ENCODE data around the gene EIF4G2. TPM values are rescaled to one million over a fixed set of nuclear protein-coding genes. Genes with fewer than 3 reads are reported as not detected.

Gene EIF4G2
- total RNA-seq, 1 experiment from 2014 or later: 999 TPM

DNA sequence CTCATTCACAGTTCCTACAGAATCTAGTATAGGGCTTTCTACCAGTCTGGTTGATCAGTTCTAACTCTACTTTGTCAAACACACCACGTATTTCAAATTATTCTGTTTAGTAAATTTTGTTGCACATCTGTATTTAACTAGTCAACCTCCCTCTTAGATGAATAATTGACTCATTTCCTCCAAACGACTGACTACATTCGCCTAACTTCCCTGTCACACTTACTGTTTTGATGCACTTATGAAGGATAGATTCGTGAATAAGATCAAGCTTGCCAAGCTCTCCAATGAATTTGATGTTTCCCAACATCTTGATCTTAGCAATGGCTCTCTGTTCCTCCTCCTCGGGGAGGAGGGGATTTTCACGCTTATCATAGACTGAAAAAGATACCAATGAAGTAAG lies 5.0 kb downstream of the EIF4G2 start:
- no peak for TF ChIP-seq EZH2 (IDR thresholded peaks at IDR 0.05; ENCODE audit: low read length, unreplicated experiment)
- TF ChIP-seq CTCF (conservative IDR thresholded peaks at IDR 0.05; ENCODE audit: low read depth, low read length): no peak
- no peak for TF ChIP-seq EZH2phosphoT487 (IDR thresholded peaks at IDR 0.05; ENCODE audit: borderline replicate concordance, low read length)
- H3K4me3 ChIP-seq (ENCODE audit: low read length): no peak overlapping the region
- H2AFZ ChIP-seq (ENCODE audit: low read length): no peak overlapping the region
- DNase-seq (no peak), ATAC-seq (peak; percentile 16; the same call in 1 of the 2 replicates)
- ChIA-PET POLR2A (ENCODE audit: unreplicated experiment) (interaction anchor here (0.6 kb wide), 2 partner anchors 46 to 282 kb away, joined by 3 to 6 read pairs; no protein-coding TSS in a partner anchor), CTCF (interaction anchor here (0.9 kb wide), 1 partner anchor 11 kb away, joined by 3 read pairs; no protein-coding TSS in a partner anchor)
- no peak overlapping the region for H3K27ac ChIP-seq (ENCODE audit: low read length)
- peaks cover 90% of the 10 kb centered on the region for H3K36me3 ChIP-seq (ENCODE audit: low read depth, low read length)
- peaks cover 37% of the 10 kb centered on the region for H3F3A ChIP-seq (ENCODE audit: low read length, unreplicated experiment)
- peaks cover 85% of the 10 kb centered on the region for H3K79me2 ChIP-seq (ENCODE audit: low read length)
- peaks cover 78% of the 10 kb centered on the region for H4K20me1 ChIP-seq (ENCODE audit: low read length)
- H3K27me3 ChIP-seq (ENCODE audit: low read length): no peaks in the 10 kb centered on the region
- no TSS peak for BruUV-seq (replicated peaks)
- no peak overlapping the region for H3K9ac ChIP-seq (ENCODE audit: low read length)
- intact Hi-C loops (cut with micrococcal nuclease): no loop called here
- no peaks in the 10 kb centered on the region for H3K9me3 ChIP-seq (ENCODE audit: low read length)
- H3K4me1 ChIP-seq (ENCODE audit: insufficient read depth, low read length): peaks cover 26% of the 10 kb centered on the region
- H3K9me2 ChIP-seq (replicated peaks; ENCODE audit: low read length): no peaks in the 10 kb centered on the region
- H3K4me2 ChIP-seq (ENCODE audit: low read length): 0 out of 2 replicates have a peak overlapping the region, but pooled peaks have one; percentile 92

DNA sequence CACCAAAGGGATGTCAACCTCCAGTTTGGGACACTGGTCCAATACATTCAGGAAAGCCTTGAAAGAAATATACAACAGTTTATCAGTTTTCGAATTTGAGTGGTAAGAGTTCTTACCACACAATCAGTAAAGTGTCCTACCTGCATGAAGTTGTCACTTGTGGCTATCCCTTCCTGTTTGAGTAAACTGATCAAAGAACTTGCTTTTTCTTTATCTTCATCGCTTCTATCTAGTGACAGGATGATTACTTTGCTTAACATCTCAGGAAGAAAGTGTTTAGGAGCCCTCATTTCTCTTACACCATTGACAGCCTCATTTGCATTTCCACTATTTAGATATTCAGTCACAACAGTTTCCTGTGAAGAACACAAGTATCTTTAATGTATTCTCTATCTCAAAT lies 8.4 kb downstream of the EIF4G2 start:
- Histone ChIP-seq H3K4me1 (ENCODE audit: insufficient read depth, low read length) (peaks cover 13% of the 10 kb centered on the region; the same call in 1 of the 2 replicates), H3K9me3 (ENCODE audit: low read length) (no peaks in the 10 kb centered on the region), H3K79me2 (ENCODE audit: low read length) (peaks cover 51% of the 10 kb centered on the region), H3F3A (ENCODE audit: low read length, unreplicated experiment) (peaks cover 55% of the 10 kb centered on the region), H3K4me3 (ENCODE audit: low read length) (no peak overlapping the region), H3K9me2 (replicated peaks; ENCODE audit: low read length) (no peaks in the 10 kb centered on the region), H3K4me2 (ENCODE audit: low read length) (no peak overlapping the region), H2AFZ (ENCODE audit: low read length) (no peak overlapping the region), H3K36me3 (ENCODE audit: low read depth, low read length) (peaks cover 93% of the 10 kb centered on the region), H3K27ac (ENCODE audit: low read length) (no peak overlapping the region), H3K9ac (ENCODE audit: low read length) (no peak overlapping the region), H3K27me3 (ENCODE audit: low read length) (no peaks in the 10 kb centered on the region), H4K20me1 (ENCODE audit: low read length) (peaks cover 55% of the 10 kb centered on the region)
- ATAC-seq (no peak), DNase-seq (no peak)
- TF ChIP-seq EZH2 (IDR thresholded peaks at IDR 0.05; ENCODE audit: low read length, unreplicated experiment): no peak
- TF ChIP-seq CTCF (conservative IDR thresholded peaks at IDR 0.05; ENCODE audit: low read depth, low read length): no peak
- no peak for TF ChIP-seq EZH2phosphoT487 (IDR thresholded peaks at IDR 0.05; ENCODE audit: borderline replicate concordance, low read length)
- ChIA-PET POLR2A (ENCODE audit: unreplicated experiment) (no interaction called here), CTCF (no interaction called here)
- BruUV-seq (replicated peaks): TSS peak; percentile 24
- intact Hi-C loops (cut with micrococcal nuclease): no loop called here

DNA sequence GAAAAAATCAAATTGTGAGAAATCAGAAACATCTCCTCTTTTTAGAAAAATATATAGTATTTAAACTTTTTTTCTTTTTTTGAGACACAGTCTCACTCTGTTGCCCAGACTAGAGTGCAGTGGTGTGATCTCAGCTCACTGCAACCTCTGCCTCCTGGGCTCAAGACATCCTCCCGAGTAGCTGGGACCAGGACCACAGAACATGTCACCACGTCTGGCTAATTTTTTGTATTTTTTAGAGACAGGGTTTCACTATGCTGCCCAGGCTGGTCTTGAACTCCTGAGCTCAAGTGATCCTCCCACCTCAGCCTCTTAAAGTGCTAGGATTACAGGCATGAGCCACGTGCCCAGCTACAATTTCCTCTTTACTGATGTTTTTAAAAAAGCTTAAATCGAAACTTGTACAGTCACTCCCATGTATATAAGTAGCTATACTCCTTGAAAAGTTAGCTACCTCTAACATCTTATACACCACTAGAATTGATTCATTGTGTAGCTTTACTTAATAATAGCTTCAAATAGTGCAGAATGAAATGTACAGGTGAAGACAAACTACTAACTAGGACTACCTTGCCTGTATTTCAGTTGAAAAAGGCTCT lies 10.3 kb downstream of the EIF4G2 start:
- Histone ChIP-seq H3K4me3 (ENCODE audit: low read length) (no peak overlapping the region), H3K9ac (ENCODE audit: low read length) (no peak overlapping the region), H3K36me3 (ENCODE audit: low read depth, low read length) (peaks cover 74% of the 10 kb centered on the region), H3K4me2 (ENCODE audit: low read length) (no peak overlapping the region), H4K20me1 (ENCODE audit: low read length) (peaks cover 38% of the 10 kb centered on the region; the same call in 1 of the 2 replicates), H2AFZ (ENCODE audit: low read length) (no peak overlapping the region), H3F3A (ENCODE audit: low read length, unreplicated experiment) (peaks cover 43% of the 10 kb centered on the region), H3K9me3 (ENCODE audit: low read length) (no peaks in the 10 kb centered on the region), H3K9me2 (replicated peaks; ENCODE audit: low read length) (no peaks in the 10 kb centered on the region), H3K79me2 (ENCODE audit: low read length) (peaks cover 32% of the 10 kb centered on the region), H3K27me3 (ENCODE audit: low read length) (no peaks in the 10 kb centered on the region), H3K27ac (ENCODE audit: low read length) (no peak overlapping the region), H3K4me1 (ENCODE audit: insufficient read depth, low read length) (peaks cover 11% of the 10 kb centered on the region)
- intact Hi-C loops (cut with micrococcal nuclease): no loop called here
- POLR2A ChIA-PET (ENCODE audit: unreplicated experiment): interaction anchor here (0.7 kb wide), 1 partner anchor 11 kb away, joined by 3 read pairs; the partner anchor contains the start of gene EIF4G2
- DNase-seq (no peak), ATAC-seq (no peak)
- CTCF ChIA-PET: no interaction called here
- no TSS peak for BruUV-seq (replicated peaks)
- no peak for TF ChIP-seq EZH2phosphoT487 (IDR thresholded peaks at IDR 0.05; ENCODE audit: borderline replicate concordance, low read length)
- no peak for TF ChIP-seq EZH2 (IDR thresholded peaks at IDR 0.05; ENCODE audit: low read length, unreplicated experiment)
- TF ChIP-seq CTCF (conservative IDR thresholded peaks at IDR 0.05; ENCODE audit: low read depth, low read length): no peak

Data from PC-3 (cell line).